IPS-20b (cell line): Measurements from ENCODE around the gene RPL5.

Source experiments
- H3K27ac ChIP-seq: one replicate; pipeline ENCODE4 v1.5.1; 2013; ENCODE audit warnings: low read length
- H3K27me3 ChIP-seq: 2 replicates; pipeline ENCODE4 v1.6.1; 2013; ENCODE audit warnings: mild to moderate bottlenecking, low read length, inconsistent platforms; ENCODE audit not compliant: insufficient read depth
- H3K36me3 ChIP-seq: 2 replicates; pipeline ENCODE4 v1.6.1; 2013; ENCODE audit warnings: low read depth, mild to moderate bottlenecking, inconsistent platforms, low read length, moderate library complexity; ENCODE audit not compliant: insufficient read depth
- H3K4me1 ChIP-seq: 2 replicates; pipeline ENCODE4 v1.6.1; 2013; ENCODE audit warnings: mild to moderate bottlenecking, control low read depth, inconsistent platforms, low read length, moderate library complexity; ENCODE audit not compliant: insufficient read depth
- H3K4me3 ChIP-seq: 2 replicates; pipeline ENCODE4 v1.5.1; 2013; ENCODE audit warnings: mild to moderate bottlenecking, low read length, inconsistent platforms
- H3K9ac ChIP-seq: 2 replicates; pipeline ENCODE4 v1.6.1; 2013; ENCODE audit warnings: low read depth, mild to moderate bottlenecking, inconsistent platforms, low read length, moderate library complexity
- H3K9me3 ChIP-seq: 2 replicates; pipeline ENCODE4 v1.6.1; 2013; ENCODE audit warnings: mild to moderate bottlenecking, low read depth, low read length, inconsistent platforms; ENCODE audit not compliant: insufficient read depth

RPL5 gene

DNA sequence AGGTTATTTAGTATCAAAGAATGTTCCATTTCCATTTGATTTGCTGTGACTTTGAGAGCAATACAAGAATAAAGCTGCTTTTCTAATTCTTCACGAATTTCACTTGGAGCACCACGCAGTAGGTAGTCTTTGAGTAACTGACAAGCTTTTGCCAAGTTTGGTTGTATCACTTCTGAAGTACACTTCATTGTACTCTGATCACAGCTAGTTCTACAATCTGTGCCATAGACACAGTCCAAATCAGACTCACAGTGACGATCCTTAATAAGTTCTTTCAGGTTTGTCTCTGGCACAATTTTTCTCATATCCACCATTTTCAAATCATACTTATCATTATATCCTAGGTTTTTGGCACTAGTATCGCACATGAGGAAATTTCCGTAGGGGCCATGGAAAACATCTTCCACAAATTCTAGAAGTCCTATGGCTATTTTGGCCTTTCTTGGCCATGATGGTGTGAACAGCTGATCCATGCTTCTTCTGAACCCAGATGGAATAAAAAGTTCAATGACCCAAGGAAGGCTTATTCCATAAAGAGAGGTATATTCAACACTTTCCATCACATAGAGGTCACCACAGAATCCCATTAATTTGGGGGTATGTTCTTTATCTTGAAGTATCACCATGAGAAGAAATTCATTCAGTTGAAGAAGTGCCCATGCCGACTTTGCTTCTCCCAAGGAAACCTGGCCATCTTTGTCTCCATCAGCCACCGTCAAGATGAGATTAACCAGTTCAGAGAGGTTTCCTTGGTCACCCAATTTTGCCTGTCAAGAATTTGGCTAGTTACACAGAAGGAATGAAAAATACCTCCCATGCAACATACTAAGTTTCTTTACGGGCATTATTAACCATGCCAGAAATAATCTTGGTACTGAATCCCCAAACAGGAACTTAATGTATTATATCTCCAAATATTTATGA, 11.9 kb downstream of the RPL5 start:
- Histone ChIP-seq H3K9ac (no peak overlapping the region), H3K27me3 (no peaks in the 10 kb centered on the region), H3K4me3 (no peak overlapping the region), H3K4me1 (no peaks in the 10 kb centered on the region), H3K36me3 (peaks cover 58% of the 10 kb centered on the region), H3K27ac (no peak overlapping the region), H3K9me3 (no peaks in the 10 kb centered on the region)

DNA sequence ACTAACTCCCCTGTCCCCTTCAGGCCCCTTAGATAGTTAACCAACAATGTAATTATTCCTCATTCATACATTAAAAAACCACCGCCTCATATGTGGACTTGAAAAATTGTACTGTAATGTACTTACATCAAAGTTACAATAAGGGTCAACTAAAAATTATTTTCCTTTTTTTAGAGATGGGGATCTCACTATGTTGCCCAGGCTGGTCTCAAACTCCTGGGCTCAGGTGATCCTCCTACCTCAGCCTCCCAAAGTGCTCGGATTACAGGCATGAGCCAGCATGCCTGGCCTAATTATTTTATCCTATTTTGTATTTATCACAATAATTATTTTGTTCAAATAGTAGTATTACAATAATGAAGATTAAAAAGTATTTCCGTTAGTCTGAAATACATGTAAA, 12.6 kb downstream of the RPL5 start:
- Histone ChIP-seq H3K36me3 (peaks cover 51% of the 10 kb centered on the region), H3K27ac (no peak overlapping the region), H3K27me3 (no peaks in the 10 kb centered on the region), H3K9me3 (no peaks in the 10 kb centered on the region), H3K9ac (no peak overlapping the region), H3K4me3 (no peak overlapping the region), H3K4me1 (no peaks in the 10 kb centered on the region)

DNA sequence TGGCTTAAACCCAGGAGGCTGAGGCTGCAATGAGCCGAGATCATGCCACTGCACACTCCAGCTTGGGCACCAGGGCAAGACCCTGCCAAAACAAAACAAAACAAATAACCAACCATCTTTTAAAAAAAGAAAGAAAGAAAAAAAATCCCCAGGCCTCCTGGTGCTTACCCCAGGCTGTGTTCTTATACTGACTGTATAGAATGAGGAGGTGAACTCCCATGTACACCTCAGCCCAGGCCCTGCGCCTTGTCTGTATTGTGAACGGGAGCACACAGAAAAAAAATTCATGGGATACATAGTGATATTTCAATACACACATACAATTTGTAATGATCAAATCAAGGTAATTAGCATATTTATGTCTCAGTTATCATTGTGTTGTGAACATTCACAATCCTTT, 14.1 kb downstream of the RPL5 start:
- Histone ChIP-seq H3K4me3 (no peak overlapping the region), H3K36me3 (peaks cover 36% of the 10 kb centered on the region), H3K9ac (no peak overlapping the region), H3K27ac (no peak overlapping the region), H3K4me1 (no peaks in the 10 kb centered on the region), H3K9me3 (no peaks in the 10 kb centered on the region), H3K27me3 (no peaks in the 10 kb centered on the region)

DNA sequence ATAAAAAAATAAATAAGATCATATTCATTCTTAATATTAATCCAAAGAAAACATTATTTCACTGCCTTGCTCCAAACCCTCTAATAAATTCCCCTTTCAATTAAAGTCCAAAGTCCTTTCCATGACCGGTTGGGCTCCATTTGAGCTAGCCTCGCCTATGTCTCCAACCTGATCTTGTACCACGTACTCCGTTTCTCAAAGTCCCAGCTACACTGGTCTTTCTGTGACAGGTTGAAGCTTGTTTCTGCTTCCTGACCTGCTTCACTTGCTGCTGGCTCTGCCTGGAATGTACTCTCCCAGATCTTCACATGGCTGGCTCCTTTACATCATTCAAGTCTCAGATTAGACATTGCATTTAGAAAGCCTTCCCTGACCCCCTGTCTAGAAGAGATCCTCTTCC, 16.4 kb downstream of the RPL5 start:
- Histone ChIP-seq H3K27ac (no peak overlapping the region), H3K9me3 (no peaks in the 10 kb centered on the region), H3K4me1 (no peaks in the 10 kb centered on the region), H3K4me3 (no peak overlapping the region), H3K36me3 (peaks cover 13% of the 10 kb centered on the region), H3K9ac (no peak overlapping the region), H3K27me3 (no peaks in the 10 kb centered on the region)

DNA sequence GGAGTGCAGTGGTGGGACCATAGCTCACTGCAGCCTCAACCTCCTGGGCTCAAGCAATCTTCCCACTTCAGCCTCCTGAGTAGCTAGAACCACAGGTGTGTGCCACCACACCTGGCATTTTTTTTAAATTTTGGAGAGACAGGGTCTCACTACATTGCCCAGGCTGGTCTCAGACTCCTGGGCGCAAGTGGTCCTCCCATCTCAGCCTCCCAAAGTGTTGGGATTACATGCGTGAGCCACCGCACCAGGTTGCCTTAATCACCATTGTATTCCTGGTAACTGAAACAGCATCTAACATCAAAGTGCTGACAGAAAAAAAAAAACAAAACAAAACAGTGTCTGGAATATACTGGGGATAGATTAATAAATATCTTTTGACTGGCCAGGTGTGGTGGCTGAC, 18.2 kb downstream of the RPL5 start:
- Histone ChIP-seq H3K4me3 (no peak overlapping the region), H3K36me3 (no peaks in the 10 kb centered on the region), H3K4me1 (no peaks in the 10 kb centered on the region), H3K9me3 (no peaks in the 10 kb centered on the region), H3K27me3 (no peaks in the 10 kb centered on the region), H3K27ac (no peak overlapping the region), H3K9ac (no peak overlapping the region)

DNA sequence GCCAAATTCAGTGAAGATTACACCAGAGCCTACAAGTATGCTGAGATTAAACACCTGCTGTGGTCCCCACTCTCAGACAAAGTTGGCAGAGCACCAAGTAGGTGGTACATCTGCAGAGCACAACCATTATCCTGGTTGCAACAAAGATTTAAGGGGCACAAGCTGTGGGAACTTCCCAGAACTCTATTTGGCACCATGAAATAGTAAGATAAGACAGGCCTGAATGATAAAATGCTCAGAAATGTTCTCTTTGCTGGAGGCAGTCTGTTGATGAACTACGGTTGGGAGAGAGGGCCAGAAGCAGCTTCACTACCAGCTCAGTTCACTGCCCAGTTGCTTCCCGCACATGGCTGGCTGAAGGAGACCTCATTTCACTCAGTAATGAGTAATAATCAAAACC, 19.9 kb downstream of the RPL5 start:
- Histone ChIP-seq H3K9ac (no peak overlapping the region), H3K9me3 (no peaks in the 10 kb centered on the region)

DNA sequence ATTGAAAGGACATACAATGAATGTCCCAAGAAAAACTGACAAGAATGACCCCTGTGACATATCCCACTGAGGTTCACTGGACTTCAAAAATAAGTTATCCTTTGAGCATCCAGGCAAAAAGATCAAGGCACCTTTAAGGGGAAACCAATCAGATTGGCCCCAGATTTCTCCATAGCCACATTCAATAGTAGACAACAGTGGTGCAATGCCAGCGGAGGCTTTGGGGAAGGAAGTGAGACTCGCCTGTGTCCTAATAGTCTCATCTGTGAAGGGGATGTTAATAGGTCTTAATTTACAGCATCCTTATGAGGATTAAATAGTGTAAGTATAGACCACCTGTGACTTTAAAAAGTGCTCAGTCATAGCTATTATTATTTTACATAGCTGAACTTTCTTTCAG, 21.5 kb downstream of the RPL5 start:
- Histone ChIP-seq H3K36me3 (no peaks in the 10 kb centered on the region), H3K9ac (no peak overlapping the region), H3K4me3 (no peak overlapping the region), H3K4me1 (no peaks in the 10 kb centered on the region), H3K9me3 (no peaks in the 10 kb centered on the region), H3K27ac (no peak overlapping the region), H3K27me3 (no peaks in the 10 kb centered on the region)

More for the DNA sequence above, 19.9 kb downstream of the RPL5 start:
- Histone ChIP-seq H3K4me1 (no peaks in the 10 kb centered on the region), H3K27me3 (no peaks in the 10 kb centered on the region), H3K4me3 (no peak overlapping the region), H3K27ac (no peak overlapping the region), H3K36me3 (no peaks in the 10 kb centered on the region)

DNA sequence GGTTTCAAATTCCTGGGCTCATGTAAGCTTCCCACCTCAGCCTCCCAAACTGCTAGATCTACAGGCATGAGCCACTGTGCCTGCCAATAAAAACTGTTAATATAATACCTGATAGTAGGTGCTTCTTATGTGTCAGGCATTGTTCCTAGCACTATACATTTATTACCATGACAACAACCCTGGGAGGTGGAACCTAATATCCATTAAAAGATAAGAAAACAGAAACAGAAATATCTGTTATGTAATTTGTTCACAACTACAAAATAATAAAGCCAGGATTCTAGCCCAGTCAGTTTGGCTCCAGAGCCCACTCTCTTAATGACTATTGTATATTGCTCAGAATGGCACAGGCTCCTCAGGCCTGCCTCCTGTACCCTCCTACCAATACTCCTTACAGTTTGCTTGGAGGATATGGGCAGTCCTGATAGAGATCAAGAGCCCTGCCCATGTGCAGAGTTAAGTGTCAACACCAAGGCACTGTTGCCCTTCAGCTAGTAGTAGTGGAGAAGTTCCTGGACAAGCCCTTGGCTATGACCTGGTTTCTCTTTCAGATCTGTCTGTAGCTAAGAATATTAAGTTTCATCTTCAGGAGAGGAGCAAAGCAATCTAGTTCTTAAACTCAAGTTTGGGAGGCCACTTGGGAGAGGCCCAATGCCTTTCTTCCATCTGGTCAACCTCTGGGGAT, 22.4 kb downstream of the RPL5 start:
- Histone ChIP-seq H3K27ac (no peak overlapping the region), H3K4me1 (no peaks in the 10 kb centered on the region), H3K27me3 (no peaks in the 10 kb centered on the region), H3K36me3 (no peaks in the 10 kb centered on the region), H3K9ac (no peak overlapping the region), H3K9me3 (no peaks in the 10 kb centered on the region), H3K4me3 (no peak overlapping the region)

DNA sequence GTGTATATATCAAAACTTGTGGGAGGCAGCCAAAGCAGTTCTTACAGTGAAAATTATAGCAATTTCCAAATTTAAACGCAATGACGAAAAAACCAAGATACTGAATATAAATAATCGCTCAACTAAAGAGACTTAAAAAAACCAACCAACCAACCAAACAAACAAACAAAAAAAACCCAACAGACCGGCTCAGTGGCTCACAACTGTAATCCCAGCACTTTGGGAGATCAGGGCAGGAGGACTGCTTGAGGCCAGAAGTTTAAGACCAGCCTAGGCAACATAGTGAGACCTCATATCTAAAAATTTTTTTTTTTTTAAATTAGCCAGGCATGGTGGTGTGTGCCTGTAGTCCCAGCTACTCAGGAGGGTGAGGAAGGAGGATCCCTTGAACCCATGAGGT, 23.4 kb downstream of the RPL5 start:
- Histone ChIP-seq H3K4me3 (no peak overlapping the region), H3K27me3 (no peaks in the 10 kb centered on the region), H3K27ac (no peak overlapping the region), H3K36me3 (no peaks in the 10 kb centered on the region), H3K4me1 (no peaks in the 10 kb centered on the region), H3K9me3 (no peaks in the 10 kb centered on the region), H3K9ac (no peak overlapping the region)

DNA sequence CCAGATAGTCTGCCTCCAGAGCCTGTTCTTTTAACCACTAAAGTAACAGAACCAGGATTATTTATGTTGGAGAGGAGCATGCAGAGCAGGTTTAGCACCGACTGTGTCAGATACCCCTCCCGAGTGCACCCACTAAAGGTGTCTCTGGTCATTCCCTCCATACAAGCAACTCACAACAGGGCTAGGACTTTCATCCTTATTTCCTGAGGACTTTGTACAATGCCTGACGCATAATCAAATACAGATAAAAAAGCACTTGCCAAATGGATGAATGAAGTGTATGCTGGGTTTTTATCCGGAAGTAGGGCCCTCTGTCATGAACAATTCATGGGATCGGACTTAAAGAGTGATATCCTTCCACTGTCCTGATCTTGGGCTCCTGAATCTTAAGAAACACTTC, 26.0 kb downstream of the RPL5 start:
- H3K4me1 ChIP-seq = no peaks in the 10 kb centered on the region
- no peak overlapping the region for H3K27ac ChIP-seq
- H3K27me3 ChIP-seq = no peaks in the 10 kb centered on the region
- H3K4me3 ChIP-seq = no peak overlapping the region
- H3K9me3 ChIP-seq = no peaks in the 10 kb centered on the region
- H3K36me3 ChIP-seq = no peaks in the 10 kb centered on the region
- no peak overlapping the region for H3K9ac ChIP-seq

DNA sequence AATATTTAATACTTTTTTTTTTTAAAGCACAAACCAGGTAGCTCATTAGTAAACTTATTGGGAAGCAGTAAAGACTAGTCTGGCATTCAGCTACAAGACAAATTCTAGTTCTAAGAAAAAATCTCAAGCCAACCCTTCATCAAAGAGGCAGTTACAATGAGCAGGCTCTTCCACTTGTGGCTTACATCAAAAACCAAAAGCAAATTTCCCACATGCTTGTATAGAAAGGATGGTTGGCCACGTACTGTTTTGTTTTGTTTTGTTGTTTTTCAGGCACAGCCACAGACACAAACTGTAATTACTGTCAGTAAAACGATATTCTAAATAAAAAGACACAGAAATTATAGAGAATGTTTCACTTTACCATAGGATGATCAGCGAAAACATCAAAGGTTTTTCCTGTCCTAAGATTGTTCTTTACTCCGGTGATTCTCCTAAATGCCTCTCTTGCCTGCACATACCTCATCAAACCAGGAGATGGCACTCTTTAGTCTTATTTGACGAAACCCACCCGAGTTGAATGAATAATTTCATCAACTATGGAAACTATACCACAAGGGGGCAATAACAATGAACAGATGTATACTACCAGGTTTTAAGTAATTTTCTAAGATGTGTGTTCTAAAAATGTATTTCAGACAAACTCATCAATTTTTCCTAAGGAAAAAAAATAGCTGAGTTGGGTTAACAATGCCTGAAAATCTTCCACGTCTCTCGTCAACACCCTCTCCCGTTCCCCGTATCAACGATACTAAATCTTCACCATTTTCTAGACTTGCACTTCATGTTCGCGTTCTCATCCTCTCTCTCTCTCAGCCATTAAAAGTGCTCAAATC, 26.9 kb downstream of the RPL5 start:
- Histone ChIP-seq H3K4me1 (no peaks in the 10 kb centered on the region), H3K27me3 (no peaks in the 10 kb centered on the region), H3K36me3 (no peaks in the 10 kb centered on the region), H3K4me3 (no peak overlapping the region), H3K9ac (no peak overlapping the region), H3K9me3 (no peaks in the 10 kb centered on the region), H3K27ac (no peak overlapping the region)
